T follicular helper cell (primary cell): ENCODE measurements around the gene POTEH.
"Not testable (repeated sequence)": the region's sequence is repeated elsewhere in the genome, so short reads cannot be mapped to it uniquely, and the experiment has no call there.

Experiments used
- DNase-seq: peaks from one replicate; pipeline ENCODE4 v3.0.0-alpha.2; 2020; ENCODE audit warnings: low read depth

The POTEH gene

DNA sequence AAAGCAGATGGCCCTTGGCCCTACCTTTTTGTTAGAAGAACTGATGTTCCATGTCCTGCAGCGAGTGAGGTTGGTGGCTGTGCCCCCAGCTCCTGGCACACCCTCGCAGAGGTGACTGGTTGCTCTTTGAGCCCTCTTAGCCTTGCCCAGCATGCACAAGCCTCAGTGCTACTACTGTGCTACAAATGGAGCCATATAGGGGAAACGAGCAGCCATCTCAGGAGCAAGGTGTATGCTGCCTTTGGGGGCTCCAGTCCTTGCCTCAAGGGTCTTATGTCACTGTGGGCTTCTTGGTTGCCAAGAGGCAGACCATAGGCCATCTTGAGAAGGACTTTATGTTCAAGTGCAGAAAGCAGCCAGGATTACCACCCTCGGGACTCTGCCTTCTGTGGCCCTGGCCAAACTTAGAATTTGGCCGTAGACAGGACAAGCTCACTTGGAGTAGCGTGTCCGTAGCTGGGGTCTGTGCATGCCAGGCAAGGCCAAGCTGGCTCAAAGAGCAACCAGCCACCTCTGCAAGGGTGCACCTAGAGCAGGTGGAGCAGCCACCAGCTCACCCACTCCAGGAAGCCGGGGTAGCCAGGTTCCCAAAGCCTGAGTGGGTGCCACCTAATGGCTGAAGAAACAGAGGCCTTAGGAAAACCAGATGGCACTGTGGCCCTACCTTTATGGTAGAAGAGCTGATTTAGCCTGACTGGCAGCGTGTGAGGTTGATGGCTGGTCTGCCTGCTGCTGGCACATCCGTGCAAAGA, 48.5 kb downstream of the POTEH start:
- not testable (repeated sequence) for DNase-seq

DNA sequence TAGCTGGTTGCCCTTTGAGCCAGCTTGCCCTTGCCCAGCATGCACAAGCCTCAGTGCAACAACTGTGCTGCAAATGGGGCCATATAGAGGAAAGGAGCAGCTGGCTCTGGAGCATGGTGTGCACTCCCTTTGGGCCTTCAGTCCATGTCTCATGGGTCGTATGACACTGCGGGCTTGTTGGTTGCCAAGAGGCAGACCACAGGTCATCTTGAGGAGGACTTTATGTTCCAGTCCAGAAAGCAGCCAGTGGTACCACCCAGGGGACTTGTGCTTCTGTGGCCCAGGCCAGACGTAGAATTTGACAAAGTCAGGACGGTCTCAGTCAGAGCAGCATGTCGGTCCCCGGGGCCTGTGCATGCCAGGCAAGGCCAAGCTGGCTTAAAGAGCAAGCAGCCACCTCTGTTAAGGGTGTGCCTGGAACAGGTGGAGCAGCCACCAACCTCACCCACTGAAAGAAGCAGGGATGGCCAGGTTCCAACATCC, 49.1 kb downstream of the POTEH start:
- not testable (repeated sequence) for DNase-seq

DNA sequence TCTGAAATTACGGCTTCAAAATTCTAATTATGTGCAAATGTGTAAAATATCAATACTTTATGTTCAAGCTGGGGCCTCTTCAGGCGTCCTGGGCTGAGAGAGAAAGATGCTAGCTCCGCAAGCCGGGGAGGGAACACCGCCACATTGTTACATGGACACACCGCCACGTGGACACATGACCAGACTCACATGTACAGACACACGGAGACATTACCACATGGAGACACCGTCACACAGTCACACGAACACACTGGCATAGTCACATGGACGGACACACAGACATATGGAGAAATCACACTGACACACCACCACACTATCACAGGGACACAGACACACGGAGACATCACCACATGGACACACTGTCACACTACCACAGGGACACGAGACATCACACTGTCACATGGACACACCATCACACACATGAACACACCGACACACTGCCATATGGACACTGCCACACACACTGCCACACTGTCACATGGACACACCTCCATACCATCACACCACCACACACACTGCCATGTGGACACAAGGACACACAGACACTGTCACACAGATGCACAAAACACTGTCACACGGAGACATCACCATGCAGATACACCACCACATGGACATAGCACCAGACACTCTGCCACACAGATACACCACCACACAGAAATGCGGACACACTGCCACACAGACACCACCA, 58.0 kb downstream of the POTEH start:
- DNase-seq: not testable (repeated sequence)

DNA sequence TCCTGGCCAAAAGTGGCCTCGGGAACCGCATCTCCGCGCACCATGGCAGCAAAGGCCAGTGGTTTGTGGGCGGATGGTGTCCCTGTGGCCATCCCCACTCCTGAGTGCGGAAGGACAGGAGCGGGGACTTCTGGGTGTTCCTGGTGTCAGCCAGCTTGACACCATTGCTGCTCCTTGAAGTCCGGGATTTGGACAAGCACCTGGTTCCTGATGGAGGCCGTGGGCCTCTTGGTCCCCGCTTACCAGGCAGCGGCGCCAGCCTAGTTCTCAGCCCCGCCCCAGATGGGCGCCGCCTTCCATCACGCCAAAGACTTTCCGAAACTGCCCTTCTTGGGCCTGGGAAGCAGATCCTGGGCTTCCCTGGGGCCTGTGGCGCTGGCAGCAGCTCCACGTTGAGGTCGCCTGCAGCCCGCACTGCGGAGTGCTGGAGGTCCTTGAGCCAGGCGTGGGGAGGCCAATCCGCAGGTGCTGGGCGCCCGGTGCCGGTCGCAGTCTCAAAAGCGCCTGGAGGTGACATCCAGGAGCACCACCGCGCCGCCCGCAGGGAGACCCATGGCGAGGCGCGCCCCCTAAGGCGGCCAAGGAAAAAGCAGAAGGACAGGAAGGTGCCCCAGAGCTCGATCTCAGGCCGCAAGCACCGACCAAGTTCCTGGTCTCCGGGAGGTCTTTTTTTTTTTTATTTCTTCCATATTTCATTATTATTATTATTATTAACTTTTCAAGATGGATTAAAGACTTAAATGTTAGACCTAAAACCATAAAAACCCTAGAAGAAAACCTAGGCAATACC, 59.5 kb downstream of the POTEH start:
- not testable (repeated sequence) for DNase-seq

DNA sequence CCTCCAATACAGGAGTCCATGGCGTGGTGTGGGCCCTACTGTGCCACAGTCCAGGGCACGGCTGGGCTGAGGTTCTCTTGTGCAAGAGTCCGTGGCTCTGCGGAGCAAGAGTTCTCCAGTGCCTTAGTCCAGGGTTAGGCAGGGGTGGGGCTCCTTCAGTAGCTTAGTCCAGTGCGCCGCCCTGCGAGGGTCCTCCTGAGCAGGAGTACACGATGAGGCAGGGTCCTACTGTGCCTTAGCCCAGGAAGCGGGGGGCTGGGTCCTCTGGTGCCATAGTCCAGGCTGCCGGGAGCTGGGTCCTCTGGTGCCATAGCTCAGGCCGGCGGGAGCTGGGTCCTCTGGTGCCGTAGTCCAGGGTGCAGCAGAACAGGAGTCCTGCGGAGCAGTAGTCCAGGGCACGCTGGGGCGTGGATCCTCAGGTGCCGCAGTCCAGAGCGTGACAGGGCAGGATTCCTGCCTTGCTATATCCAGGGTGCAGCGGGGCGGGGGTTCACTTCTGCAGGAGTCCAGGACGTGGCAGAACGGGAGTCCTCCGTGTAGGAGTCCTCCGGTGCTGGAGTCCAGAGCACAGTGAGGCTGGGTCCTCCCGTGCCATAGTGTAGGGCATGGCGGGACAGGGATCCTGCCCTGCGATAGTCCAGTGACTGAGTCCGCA, 69.7 kb downstream of the POTEH start:
- DNase-seq: not testable (repeated sequence)

DNA sequence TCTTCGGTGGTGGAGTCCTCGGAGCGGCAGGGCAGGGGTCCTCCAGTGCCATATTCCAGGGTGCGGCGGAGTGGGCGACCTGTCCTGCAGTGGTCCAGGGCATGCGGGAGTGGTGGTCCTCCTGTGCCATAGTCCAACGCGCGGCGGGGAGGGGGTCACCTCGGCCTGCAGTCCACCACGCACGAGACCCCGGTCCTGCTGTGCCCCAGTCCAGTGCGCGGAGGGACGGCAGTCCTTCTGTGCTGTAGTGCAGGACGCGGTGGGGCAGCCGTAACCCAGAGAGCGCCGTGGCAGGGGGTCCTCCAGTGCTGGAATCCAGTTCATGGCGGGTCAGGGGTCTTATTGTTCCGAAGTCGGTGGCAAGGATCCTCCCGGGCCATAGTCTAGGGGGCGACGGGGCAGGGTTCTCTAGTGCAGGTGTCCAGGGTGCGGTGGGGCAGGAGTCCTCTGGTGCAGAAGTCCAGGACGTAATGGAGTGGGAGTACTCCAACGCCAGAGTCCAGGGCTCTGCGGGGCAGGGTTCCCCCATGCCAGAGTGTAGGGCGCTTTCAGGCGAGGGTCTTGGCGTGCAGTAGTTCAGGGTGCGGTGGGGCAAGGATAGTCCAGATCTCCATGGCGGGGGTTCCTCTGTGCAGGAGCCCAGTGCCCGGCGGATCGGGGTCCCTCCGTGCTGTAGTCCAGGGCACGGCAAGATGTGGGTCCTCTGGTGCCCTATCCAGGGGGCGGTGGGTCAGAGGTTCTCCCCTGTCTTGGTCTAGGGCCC, 70.7 kb downstream of the POTEH start:
- not testable (repeated sequence) for DNase-seq

DNA sequence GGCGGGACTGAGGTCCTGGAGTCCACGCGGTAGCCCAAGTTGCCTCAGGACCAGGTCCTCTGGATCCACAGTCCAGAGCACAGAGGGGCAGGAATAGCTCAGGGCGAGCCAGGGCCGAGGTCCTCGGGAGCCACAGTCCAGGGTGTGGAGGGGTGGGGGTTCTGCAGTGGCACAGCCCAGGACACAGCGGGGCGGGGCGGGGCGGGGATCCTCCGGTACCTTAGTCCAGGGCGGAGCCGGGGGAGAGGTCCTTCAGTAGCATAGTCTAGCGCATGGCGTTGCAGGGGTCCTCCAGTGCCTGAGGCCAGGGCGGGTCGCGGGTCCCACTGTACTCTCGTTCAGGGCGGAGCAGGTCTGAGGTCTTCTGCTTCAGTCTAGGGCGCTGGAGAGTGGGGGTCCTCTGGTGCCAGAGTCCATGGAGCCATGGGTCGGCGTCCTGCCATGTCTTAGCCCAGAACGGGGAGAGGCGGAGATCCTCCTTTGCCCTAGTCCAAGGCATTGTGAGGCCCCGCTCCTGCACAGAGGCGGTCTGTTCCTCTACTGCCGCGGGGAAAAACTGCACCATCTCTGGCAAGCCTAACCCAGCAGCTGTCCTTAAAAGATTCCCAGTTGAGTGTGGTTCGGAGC, 71.4 kb downstream of the POTEH start:
- DNase-seq: not testable (repeated sequence)

DNA sequence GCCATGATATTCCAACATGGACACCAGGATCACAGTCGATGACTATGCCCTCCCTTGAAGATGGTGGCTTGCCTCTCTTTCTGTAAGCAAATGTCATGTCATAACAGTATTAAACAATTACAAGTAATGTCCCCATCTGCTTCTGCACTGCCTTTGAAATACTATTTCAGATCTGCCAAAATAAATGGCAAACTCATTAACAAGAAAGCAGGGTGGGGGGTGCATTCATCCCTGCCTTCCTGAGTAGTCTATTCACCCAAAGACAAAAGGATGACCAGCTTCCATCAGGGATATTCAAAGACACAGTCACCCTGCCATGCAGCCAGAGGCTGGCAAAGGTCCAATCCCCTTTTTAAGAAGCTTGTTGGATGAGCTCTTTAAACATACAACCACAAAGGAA, 73.7 kb downstream of the POTEH start:
- not testable (repeated sequence) for DNase-seq
